Ammon's horn (tissue), 1 donor: ENCODE results near the gene UCN3.
"Not testable (repeated sequence)": the region's sequence is repeated elsewhere in the genome, so short reads cannot be mapped to it uniquely, and the experiment has no call there.

Experiments
- DNase-seq: peaks from one replicate; pipeline ENCODE4 v3.0.0-alpha.2; 2016; ENCODE audit warnings: low spot score

Gene UCN3

GRCh38 chr10:5410787-5411186 is 46.0 kb downstream of the UCN3 start:
- DNase-seq: not testable (repeated sequence)

GRCh38 chr10:5411941-5412276 is 47.1 kb downstream of the UCN3 start:
- DNase-seq: no peak

GRCh38 chr10:5412277-5412941 is 47.6 kb downstream of the UCN3 start, which contains the start of gene NET1:
NET1 (plus strand) TSS chr10:5412557; CDS start chr10:5412693, 136 bp downstream.
- peak; percentile 96 for DNase-seq

DNA sequence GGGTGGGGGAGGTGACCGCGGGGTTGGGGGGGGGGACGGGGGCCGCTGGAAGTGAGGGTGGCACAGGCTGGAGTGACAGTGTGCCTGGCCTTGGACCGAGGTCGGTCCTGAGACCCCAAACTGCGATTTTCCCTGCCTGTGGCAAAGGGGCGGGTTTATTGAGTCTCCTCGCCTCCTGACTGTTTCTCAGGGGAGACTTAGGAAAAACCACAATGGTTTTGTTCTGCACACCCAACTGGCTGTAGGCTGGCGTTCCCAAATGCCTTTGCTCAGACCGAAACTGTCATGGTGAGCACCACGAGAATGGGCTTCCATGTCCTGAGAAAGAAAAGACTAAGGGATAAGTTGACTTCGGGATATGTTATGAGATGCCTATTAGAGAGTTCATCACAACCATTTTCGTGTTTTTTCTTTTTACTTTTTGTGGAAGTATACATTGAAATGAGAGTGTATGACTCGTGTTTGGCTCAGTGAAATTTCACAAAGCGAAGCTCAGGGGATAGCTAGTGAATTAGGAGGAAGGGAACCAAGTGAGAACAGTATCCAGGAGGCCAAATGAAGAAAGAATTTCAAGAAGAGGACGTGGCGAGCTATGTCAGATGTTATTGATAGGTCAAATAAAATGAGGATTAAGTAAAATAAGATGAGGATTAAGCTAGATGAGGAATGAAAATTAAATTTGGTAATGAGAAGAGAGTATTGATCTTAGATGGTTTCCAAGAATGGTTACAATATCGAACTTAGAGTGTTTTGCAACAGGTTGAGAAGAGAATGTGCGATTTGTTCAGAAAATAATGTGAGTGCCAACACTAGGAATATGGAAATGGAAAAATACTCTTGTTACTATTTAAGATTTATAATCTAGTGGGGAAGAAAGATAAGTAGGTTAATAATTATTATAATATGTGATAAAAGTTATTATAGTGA is 48.5 kb downstream of the UCN3 start:
- peak; percentile 35 for DNase-seq

- DNase-seq: no peak
Observed at GRCh38 chr10:5416981-5417380, 52.2 kb downstream of the UCN3 start.

DNA sequence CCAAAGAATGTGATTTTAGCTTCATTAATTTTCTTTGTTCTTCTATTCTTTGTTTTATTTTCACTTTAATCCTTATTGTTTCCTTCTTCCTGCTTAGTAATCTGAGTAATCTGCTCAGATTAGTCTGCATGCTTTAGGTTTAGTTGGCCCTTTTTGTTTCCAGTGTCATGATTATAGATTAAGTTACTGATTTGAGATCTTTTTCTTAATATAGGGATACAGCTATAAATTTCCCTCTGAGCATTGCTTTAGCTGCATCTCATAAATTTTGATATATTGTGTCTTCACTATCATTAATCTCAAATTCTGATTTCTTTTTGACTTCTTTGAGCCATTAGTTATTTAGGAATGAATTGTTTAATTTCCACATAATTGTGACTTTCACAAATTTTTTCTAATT is 53.8 kb downstream of the UCN3 start:
- DNase-seq: no peak

DNA sequence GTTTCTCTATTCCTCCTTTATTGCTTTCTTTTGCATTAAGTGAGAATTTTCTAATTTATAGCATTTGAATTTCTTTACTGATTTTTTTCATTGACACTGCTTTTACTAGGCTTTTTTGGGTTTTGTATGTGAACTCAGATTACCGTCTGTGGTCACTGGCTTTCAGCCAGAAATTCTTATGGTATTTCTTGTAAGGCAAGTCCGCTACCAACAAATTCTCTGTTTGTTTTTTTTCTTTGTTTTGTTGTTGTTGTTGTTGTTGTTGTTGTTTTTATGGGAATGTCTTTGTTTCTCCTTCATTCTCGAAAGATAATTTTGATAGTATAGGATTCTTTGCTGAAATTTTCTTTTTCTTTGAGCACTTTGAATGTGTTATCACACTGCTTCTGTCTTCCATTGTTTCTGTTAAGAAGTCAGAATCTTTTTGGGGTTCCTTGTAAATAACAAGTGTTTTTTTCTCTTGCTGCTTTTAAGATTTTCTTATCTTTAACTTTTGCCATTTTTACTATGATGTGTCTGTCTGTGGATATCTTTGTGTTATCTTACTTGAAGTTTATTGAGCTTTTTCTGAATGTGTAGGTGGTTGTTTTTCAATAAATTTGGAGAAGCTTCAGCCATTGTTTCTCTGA is 54.8 kb downstream of the UCN3 start:
- DNase-seq: no peak

DNA sequence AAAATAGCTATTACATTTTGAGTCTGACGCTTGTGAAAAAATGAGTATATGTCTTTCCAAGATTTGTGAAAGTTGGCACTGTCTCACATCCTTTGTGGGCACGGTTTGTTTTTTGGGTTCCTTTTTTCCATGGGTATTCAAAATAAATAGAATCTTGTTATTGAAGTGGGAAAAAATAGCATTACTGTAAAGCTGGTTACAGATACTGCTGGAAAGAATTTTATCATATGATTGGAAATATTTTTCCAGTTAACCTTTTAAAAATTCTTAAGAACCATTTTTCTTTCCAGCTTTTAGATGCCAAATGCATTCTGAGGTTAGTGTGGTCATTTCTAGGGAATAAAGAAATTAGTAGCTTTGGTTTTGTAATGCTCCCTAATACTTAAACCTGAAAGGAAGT is 59.0 kb downstream of the UCN3 start:
- no peak for DNase-seq
